ENCODE data around the gene PPP1R37. TPM values are rescaled to one million over a fixed set of nuclear protein-coding genes. Genes with fewer than 3 reads are reported as not detected.

PPP1R37 gene
- total RNA-seq, 4 donors from 2014 or later = 6.7 to 43.8 (median 24.4) TPM

GRCh38 chr19:45121827-45122345 is 28.9 kb downstream of the PPP1R37 start:
- Histone ChIP-seq H3K4me1 (no peaks in the 10 kb centered on the region), H3K27ac (no peak overlapping the region), H3K36me3 (no peaks in the 10 kb centered on the region), H3K9me3 (no peaks in the 10 kb centered on the region), H3K27me3 (no peaks in the 10 kb centered on the region), H3K4me3 (no peak overlapping the region)
- intact Hi-C loops (cut with DNase I; ENCODE audit: low total_unique reads) = no loop called here
- no peak for TF ChIP-seq POLR2A (IDR thresholded peaks at IDR 0.05)
- TF ChIP-seq, protein P1, sequence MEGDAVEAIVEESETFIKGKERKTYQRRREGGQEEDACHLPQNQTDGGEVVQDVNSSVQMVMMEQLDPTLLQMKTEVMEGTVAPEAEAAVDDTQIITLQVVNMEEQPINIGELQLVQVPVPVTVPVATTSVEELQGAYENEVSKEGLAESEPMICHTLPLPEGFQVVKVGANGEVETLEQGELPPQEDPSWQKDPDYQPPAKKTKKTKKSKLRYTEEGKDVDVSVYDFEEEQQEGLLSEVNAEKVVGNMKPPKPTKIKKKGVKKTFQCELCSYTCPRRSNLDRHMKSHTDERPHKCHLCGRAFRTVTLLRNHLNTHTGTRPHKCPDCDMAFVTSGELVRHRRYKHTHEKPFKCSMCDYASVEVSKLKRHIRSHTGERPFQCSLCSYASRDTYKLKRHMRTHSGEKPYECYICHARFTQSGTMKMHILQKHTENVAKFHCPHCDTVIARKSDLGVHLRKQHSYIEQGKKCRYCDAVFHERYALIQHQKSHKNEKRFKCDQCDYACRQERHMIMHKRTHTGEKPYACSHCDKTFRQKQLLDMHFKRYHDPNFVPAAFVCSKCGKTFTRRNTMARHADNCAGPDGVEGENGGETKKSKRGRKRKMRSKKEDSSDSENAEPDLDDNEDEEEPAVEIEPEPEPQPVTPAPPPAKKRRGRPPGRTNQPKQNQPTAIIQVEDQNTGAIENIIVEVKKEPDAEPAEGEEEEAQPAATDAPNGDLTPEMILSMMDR (IDR thresholded peaks at IDR 0.05) = no peak
- no peak for DNase-seq

DNA sequence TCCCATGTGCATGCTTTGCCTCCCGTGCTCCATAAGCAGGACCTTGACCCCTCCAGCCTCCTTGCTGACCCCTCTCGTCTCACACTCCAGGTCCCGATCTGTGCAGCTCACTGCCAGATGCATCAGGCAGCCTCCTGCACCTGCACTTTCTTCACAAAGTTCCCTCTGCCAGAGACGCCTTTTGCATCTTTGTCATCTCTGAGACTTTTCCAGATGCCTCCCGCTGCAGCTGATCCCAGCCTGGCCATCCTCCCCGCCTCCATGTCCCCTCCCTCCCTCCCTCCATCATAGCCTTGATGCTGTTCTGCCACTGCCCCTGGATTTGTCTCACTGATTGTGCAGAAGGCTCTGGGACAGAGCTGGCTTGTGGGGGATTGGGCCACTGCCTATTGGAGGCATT is 29.9 kb downstream of the PPP1R37 start:
- intact Hi-C loops (cut with DNase I; ENCODE audit: low total_unique reads) = no loop called here
- Histone ChIP-seq H3K36me3 (no peaks in the 10 kb centered on the region), H3K27me3 (no peaks in the 10 kb centered on the region), H3K9me3 (no peaks in the 10 kb centered on the region), H3K4me1 (no peaks in the 10 kb centered on the region), H3K27ac (no peak overlapping the region), H3K4me3 (no peak overlapping the region)
- TF ChIP-seq, protein P1 (IDR thresholded peaks at IDR 0.05) = no peak
- no peak for TF ChIP-seq POLR2A (IDR thresholded peaks at IDR 0.05)
- DNase-seq = no peak

DNA sequence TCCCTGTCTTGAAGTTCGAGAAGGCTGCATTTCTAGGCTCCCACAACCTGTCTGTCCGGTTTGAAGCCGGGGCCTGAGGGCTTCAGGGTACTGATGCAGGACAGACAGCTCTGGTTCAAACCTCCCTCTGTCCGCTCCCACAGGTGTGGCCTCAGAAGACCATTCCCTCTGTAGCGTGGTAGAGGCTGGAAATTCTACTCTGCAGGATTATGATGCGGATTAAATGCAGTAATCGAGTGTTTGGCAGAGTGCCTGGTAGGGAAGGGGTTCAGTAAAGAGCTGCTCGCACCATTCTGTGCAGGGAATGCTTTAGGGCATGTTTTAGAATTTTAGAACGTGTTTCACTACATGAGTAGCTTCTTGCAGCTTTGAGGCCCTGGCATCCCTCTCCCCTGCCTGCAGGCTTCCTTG is 30.5 kb downstream of the PPP1R37 start:
- intact Hi-C loops (cut with DNase I; ENCODE audit: low total_unique reads) = no loop called here
- no peak for DNase-seq
- no peaks in the 10 kb centered on the region for H3K27me3 ChIP-seq
- H3K27ac ChIP-seq = no peak overlapping the region
- no peaks in the 10 kb centered on the region for H3K9me3 ChIP-seq
- TF ChIP-seq, protein P1 (IDR thresholded peaks at IDR 0.05) = no peak
- no peak for TF ChIP-seq POLR2A (IDR thresholded peaks at IDR 0.05)
- H3K4me1 ChIP-seq = no peaks in the 10 kb centered on the region
- no peaks in the 10 kb centered on the region for H3K36me3 ChIP-seq
- no peak overlapping the region for H3K4me3 ChIP-seq

DNA sequence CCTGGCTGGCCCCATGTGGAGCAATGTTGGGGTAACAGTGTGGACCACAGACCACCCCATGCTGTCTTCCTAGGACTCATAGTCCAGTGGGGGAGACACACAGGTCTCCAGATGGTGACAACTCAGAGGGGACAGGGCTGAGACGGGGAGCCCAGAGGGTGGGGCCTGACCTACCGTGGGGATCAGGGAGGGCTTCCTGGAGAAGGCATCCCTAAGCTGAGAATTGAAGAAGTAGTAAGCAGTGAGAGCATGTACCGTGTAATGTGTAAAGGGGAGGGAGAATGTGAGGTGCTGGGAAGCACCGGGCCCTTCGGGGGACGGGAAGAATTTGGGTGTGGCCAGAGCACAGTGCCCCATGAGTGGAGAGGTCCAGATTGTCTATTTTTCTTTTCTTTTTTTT is 31.0 kb downstream of the PPP1R37 start:
- Histone ChIP-seq H3K4me3 (no peak overlapping the region), H3K27me3 (no peaks in the 10 kb centered on the region), H3K27ac (no peak overlapping the region), H3K36me3 (no peaks in the 10 kb centered on the region), H3K4me1 (no peaks in the 10 kb centered on the region), H3K9me3 (no peaks in the 10 kb centered on the region)
- intact Hi-C loops (cut with DNase I; ENCODE audit: low total_unique reads) = no loop called here
- TF ChIP-seq POLR2A (IDR thresholded peaks at IDR 0.05) = no peak
- TF ChIP-seq, protein P1 (IDR thresholded peaks at IDR 0.05) = no peak
- no peak for DNase-seq

- no peak overlapping the region for H3K27ac ChIP-seq
- intact Hi-C loops (cut with DNase I; ENCODE audit: low total_unique reads) = no loop called here
Observed at GRCh38 chr19:45125360-45125759, 32.4 kb downstream of the PPP1R37 start.

More at GRCh38 chr19:45125360-45125759, 32.4 kb downstream of the PPP1R37 start:
- no peak overlapping the region for H3K4me3 ChIP-seq
- no peaks in the 10 kb centered on the region for H3K36me3 ChIP-seq
- no peak for DNase-seq
- H3K9me3 ChIP-seq = no peaks in the 10 kb centered on the region
- no peaks in the 10 kb centered on the region for H3K27me3 ChIP-seq
- H3K4me1 ChIP-seq = no peaks in the 10 kb centered on the region
- no peak for TF ChIP-seq POLR2A (IDR thresholded peaks at IDR 0.05)
- TF ChIP-seq, protein P1 (IDR thresholded peaks at IDR 0.05) = no peak

Data from uterus (tissue), 4 donors.